Kidney epithelial cell (primary cell): Measurements from ENCODE around the gene SMIM3. TPM values are rescaled to one million over a fixed set of nuclear protein-coding genes. Genes with fewer than 3 reads are reported as not detected.
A peak's percentile ranks its signal among the peaks of the same experiment; 100 is the strongest.
"Not testable (repeated sequence)": the region's sequence is repeated elsewhere in the genome, so short reads cannot be mapped to it uniquely, and the experiment has no call there.

Experiments
- DNase-seq: peaks from one replicate; pipeline ENCODE4 v3.0.0-alpha.2; 2010; ENCODE audit warnings: low read depth
- H3K27me3 ChIP-seq: 2 replicates; pipeline ENCODE4 v1.6.0; 2011; ENCODE audit warnings: low read length; ENCODE audit not compliant: control insufficient read depth, insufficient read depth
- H3K36me3 ChIP-seq: 2 replicates; pipeline ENCODE4 v1.5.1; 2011; ENCODE audit warnings: low read length; ENCODE audit not compliant: control insufficient read depth, insufficient read depth
- H3K4me3 ChIP-seq: 2 replicates; pipeline ENCODE4 v1.5.1; 2011; ENCODE audit warnings: low read depth, mild to moderate bottlenecking, control low read depth, low read length
- CTCF ChIP-seq: IDR thresholded peaks from 2 replicates; pipeline ENCODE4 v1.5.1; 2011; ENCODE audit warnings: mild to moderate bottlenecking, moderate library complexity, low read length, control low read depth, inconsistent platforms; ENCODE audit not compliant: insufficient read depth, poor library complexity, severe bottlenecking
- total RNA-seq: library from RNA; depleted of rRNA; stranded (reverse); fragments of >200 nt; gene quantifications from 2 replicates; pipeline ENCODE4 v1.2.3, GENCODE V29; 2015

The SMIM3 gene
- total RNA-seq, 1 donor from 2014 or later = 9.7 TPM

GRCh38 chr5:150791536-150791935, 13.0 kb downstream of the SMIM3 start:
- H3K27me3 ChIP-seq = no peaks in the 10 kb centered on the region
- TF ChIP-seq CTCF = no peak
- DNase-seq = no peak
- H3K4me3 ChIP-seq = no peak overlapping the region
- H3K36me3 ChIP-seq = peaks cover 4% of the 10 kb centered on the region

- H3K36me3 ChIP-seq, DNase-seq: not testable (repeated sequence)
Observed at GRCh38 chr5:150793423-150793888, 14.9 kb downstream of the SMIM3 start.

GRCh38 chr5:150794927-150795326, 16.4 kb downstream of the SMIM3 start:
- Histone ChIP-seq H3K4me3 (no peak overlapping the region), H3K27me3 (no peaks in the 10 kb centered on the region), H3K36me3 (peaks cover 4% of the 10 kb centered on the region)
- TF ChIP-seq CTCF = no peak
- DNase-seq = no peak

More at GRCh38 chr5:150793423-150793888, 14.9 kb downstream of the SMIM3 start:
- H3K4me3 ChIP-seq, H3K27me3 ChIP-seq: not testable (repeated sequence)

- DNase-seq = no peak
- no peak for TF ChIP-seq CTCF
- no peak overlapping the region for H3K4me3 ChIP-seq
- no peaks in the 10 kb centered on the region for H3K27me3 ChIP-seq
- H3K36me3 ChIP-seq = peaks cover 4% of the 10 kb centered on the region
Observed at GRCh38 chr5:150797384-150797783, 18.8 kb downstream of the SMIM3 start.

- peak; percentile 37 for TF ChIP-seq CTCF
- H3K27me3 ChIP-seq = no peaks in the 10 kb centered on the region
- no peaks in the 10 kb centered on the region for H3K36me3 ChIP-seq
- no peak for DNase-seq
- H3K4me3 ChIP-seq = peak overlapping the region; percentile 24
Observed at GRCh38 chr5:150801117-150801927, 22.8 kb downstream of the SMIM3 start.

- H3K27me3 ChIP-seq = no peaks in the 10 kb centered on the region
- no peak overlapping the region for H3K4me3 ChIP-seq
- no peak for TF ChIP-seq CTCF
- H3K36me3 ChIP-seq = no peaks in the 10 kb centered on the region
- no peak for DNase-seq
Observed at GRCh38 chr5:150804388-150804787, 25.8 kb downstream of the SMIM3 start.
